BJ (cell line): Measurements from ENCODE around the gene MAPK14. TPM values are rescaled to one million over a fixed set of nuclear protein-coding genes. Genes with fewer than 3 reads are reported as not detected.
"Not testable (repeated sequence)": the region's sequence is repeated elsewhere in the genome, so short reads cannot be mapped to it uniquely, and the experiment has no call there.

Source experiments
- CTCF ChIA-PET: fragments of 350-600 bp; formaldehyde crosslinking; extraction: SDS; loops from one replicate; lab custom pipeline; 2021; ENCODE audit warnings: antibody characterized with exemption, inconsistent platforms; lab: Yijun Ruan, JAX
- POLR2A ChIA-PET: fragments of 300-600 bp; sonication (Branson Sonifier 250); formaldehyde crosslinking; extraction: SDS; loops from one replicate; lab custom pipeline; 2021; ENCODE audit warnings: antibody characterized with exemption; lab: Charles Lee
- DNase-seq: peaks from one replicate; pipeline ENCODE4 v3.0.0-alpha.2; 2011; ENCODE audit warnings: low read depth
- H3K27me3 ChIP-seq: 2 replicates; pipeline ENCODE4 v1.6.0; 2011; ENCODE audit warnings: low read length; ENCODE audit not compliant: control insufficient read depth, insufficient read depth
- H3K36me3 ChIP-seq: 2 replicates; pipeline ENCODE4 v1.5.1; 2011; ENCODE audit warnings: low read length; ENCODE audit not compliant: control insufficient read depth, insufficient read depth
- H3K4me3 ChIP-seq: 2 replicates; pipeline ENCODE4 v1.5.1; 2011; ENCODE audit warnings: low read depth, mild to moderate bottlenecking, control low read depth, low read length
- polyA minus RNA-seq: library from RNA; depleted of rRNA, polyadenylated mRNA; stranded (reverse); fragments of >200 nt; gene quantifications from 2 replicates; pipeline ENCODE4 v1.2.3, GENCODE V29; 2011; rRNA and poly(A)+ RNA removed
- polyA plus RNA-seq: library from polyadenylated mRNA; depleted of rRNA; stranded (reverse); fragments of >200 nt; gene quantifications from 2 replicates; pipeline ENCODE4 v1.2.3, GENCODE V29; 2011; rRNA removed
- TF ChIP-seq, protein P1 (sequence below): IDR thresholded peaks from 2 replicates; pipeline ENCODE4 v1.5.1; 2011; ENCODE audit warnings: low read depth, mild to moderate bottlenecking, control low read depth, inconsistent platforms, low read length, moderate library complexity; ENCODE audit not compliant: insufficient read depth

The MAPK14 gene
- polyA plus RNA-seq (33.9 and 53.0 TPM in 2 replicates), polyA minus RNA-seq (34.6 and 36.7 TPM in 2 replicates)

DNA sequence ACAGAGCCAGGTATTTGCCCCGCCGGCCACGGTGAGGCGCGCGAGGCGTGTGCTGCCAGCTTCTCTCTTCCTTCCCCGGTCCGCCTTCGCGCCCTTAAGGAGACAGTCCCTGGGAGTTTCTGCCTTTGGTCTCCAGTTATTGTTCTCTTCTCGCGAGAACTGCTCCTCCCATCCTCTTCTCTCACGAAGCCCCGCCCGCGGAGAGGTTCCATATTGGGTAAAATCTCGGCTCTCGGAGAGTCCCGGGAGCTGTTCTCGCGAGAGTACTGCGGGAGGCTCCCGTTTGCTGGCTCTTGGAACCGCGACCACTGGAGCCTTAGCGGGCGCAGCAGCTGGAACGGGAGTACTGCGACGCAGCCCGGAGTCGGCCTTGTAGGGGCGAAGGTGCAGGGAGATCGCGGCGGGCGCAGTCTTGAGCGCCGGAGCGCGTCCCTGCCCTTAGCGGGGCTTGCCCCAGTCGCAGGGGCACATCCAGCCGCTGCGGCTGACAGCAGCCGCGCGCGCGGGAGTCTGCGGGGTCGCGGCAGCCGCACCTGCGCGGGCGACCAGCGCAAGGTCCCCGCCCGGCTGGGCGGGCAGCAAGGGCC, at the start of gene MAPK14:
MAPK14 (plus strand) TSS at position 308 of the 587 bp plus-strand sequence. CDS start 350 bp downstream, outside the sequence.
- Histone ChIP-seq H3K4me3 (peak within 1 kb of the TSS; percentile 91), H3K27me3 (no peaks in the 10 kb centered on the region), H3K36me3 (no peaks in the 10 kb centered on the region)
- TF ChIP-seq, protein P1, sequence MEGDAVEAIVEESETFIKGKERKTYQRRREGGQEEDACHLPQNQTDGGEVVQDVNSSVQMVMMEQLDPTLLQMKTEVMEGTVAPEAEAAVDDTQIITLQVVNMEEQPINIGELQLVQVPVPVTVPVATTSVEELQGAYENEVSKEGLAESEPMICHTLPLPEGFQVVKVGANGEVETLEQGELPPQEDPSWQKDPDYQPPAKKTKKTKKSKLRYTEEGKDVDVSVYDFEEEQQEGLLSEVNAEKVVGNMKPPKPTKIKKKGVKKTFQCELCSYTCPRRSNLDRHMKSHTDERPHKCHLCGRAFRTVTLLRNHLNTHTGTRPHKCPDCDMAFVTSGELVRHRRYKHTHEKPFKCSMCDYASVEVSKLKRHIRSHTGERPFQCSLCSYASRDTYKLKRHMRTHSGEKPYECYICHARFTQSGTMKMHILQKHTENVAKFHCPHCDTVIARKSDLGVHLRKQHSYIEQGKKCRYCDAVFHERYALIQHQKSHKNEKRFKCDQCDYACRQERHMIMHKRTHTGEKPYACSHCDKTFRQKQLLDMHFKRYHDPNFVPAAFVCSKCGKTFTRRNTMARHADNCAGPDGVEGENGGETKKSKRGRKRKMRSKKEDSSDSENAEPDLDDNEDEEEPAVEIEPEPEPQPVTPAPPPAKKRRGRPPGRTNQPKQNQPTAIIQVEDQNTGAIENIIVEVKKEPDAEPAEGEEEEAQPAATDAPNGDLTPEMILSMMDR, result peak; percentile 89
- peak; percentile 96 for DNase-seq
- ChIA-PET CTCF (interaction anchor here (0.6 to 6.4 kb wide), 22 partner anchors 10 to 333 kb away, joined by 3 to 117 read pairs (median 4); no protein-coding TSS in a partner anchor), POLR2A (no interaction called here)

- POLR2A ChIA-PET, H3K27me3 ChIP-seq, DNase-seq, CTCF ChIA-PET, H3K4me3 ChIP-seq, H3K36me3 ChIP-seq: not testable (repeated sequence)
These were observed 47.5 kb upstream of the MAPK14 start for GRCh38 chr6:35980126-35980525.

DNA sequence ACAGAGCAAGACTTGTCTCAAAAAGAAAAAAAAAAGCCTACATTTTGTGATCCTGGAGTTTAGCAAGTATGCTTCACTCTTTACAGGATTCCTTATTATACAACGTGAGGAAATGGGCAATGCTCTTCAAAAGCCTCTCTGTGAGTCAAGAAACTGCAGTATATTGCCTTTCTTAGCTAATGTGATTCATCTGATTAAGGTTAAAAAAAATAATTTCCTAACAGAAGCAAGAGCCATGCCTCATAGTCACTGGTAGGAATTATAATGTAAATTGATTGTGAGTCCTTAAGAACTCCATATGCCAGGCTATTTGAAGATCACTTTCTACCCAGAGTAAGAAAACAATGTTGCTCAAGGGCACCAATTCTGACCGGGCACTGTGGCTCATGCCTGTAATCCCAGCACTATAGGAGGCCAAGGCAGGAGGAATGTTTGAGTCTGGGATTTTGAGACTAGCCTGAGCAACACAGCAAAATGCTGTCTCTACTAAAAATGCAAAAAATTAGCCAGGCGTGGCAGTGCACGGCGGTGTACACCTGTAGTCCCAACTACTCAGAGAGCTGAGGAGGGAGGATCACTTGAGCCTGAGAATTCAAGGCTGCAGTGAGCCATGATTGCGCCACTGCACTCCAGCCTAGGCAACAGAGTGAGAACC, 46.5 kb upstream of the MAPK14 start:
- ChIA-PET CTCF (no interaction called here), POLR2A (no interaction called here)
- H3K4me3 ChIP-seq, result no peak overlapping the region
- TF ChIP-seq, protein P1, result no peak
- H3K36me3 ChIP-seq, result no peaks in the 10 kb centered on the region
- peaks cover 10% of the 10 kb centered on the region; the same call in 1 of the 2 replicates for H3K27me3 ChIP-seq
- DNase-seq, result no peak

DNA sequence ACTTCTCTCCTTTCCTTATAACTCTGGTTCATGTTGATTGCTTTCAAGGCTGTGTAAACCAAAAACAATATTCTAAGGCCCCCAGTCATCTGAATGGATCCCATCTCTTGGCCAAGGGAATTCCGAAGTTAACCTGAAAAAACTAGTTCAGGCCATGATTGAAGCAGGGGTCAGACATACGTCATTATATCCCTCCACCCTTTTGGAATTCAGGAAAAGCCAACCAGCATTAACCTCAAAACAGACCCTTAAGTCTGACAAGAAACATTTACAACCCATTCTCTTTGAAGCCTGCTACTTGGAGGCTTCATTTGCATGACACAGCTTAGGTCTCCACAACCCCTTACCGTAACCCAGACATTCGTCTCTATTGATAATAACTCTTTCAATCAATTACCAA, 42.9 kb upstream of the MAPK14 start:
- ChIA-PET CTCF (no interaction called here), POLR2A (no interaction called here)
- TF ChIP-seq, protein P1, result no peak
- Histone ChIP-seq H3K36me3 (no peaks in the 10 kb centered on the region), H3K4me3 (no peak overlapping the region), H3K27me3 (peaks cover 10% of the 10 kb centered on the region; the same call in 1 of the 2 replicates)
- no peak for DNase-seq

- DNase-seq, CTCF ChIA-PET, POLR2A ChIA-PET: not testable (repeated sequence)
These were observed 39.6 kb upstream of the MAPK14 start for GRCh38 chr6:35988047-35988446.

GRCh38 chr6:35993150-35993549, 34.5 kb upstream of the MAPK14 start:
- no peak overlapping the region for H3K4me3 ChIP-seq
- CTCF ChIA-PET, result interaction anchor here (1.2 to 1.8 kb wide), 2 partner anchors 35 to 102 kb away, joined by 3 to 4 read pairs; partner anchors contain the start of gene MAPK14
- TF ChIP-seq, protein P1, result no peak
- DNase-seq, result no peak
- peaks cover 4% of the 10 kb centered on the region; the same call in 1 of the 2 replicates for H3K27me3 ChIP-seq
- H3K36me3 ChIP-seq, result no peaks in the 10 kb centered on the region
- POLR2A ChIA-PET, result no interaction called here

More at GRCh38 chr6:35988047-35988446, 39.6 kb upstream of the MAPK14 start:
- not testable (repeated sequence) for H3K27me3 ChIP-seq, H3K4me3 ChIP-seq, H3K36me3 ChIP-seq
